B cell (primary cell): ENCODE results near the gene TMPRSS9. TPM values are rescaled to one million over a fixed set of nuclear protein-coding genes. Genes with fewer than 3 reads are reported as not detected.

ENCODE experiments used
- ATAC-seq: fragments of 200-7000 bp; cut with Tn5 transposase; one replicate; pipeline ENCODE4 v1.10.0; 2021; ENCODE audit warnings: low read depth, mild to moderate bottlenecking, moderate number of reproducible peaks, moderate library complexity
- CTCF ChIA-PET: fragments of 350-600 bp; sonication (Branson Sonifier 250); formaldehyde crosslinking; loops from one replicate; lab custom pipeline; 2021; ENCODE audit warnings: antibody characterized with exemption, inconsistent platforms; lab: Charles Lee
- POLR2A ChIA-PET: fragments of 350-600 bp; sonication (Branson Sonifier 250); formaldehyde crosslinking; loops from one replicate; lab custom pipeline; 2021; ENCODE audit warnings: antibody characterized with exemption; lab: Charles Lee
- DNase-seq: peaks from one replicate; pipeline ENCODE4 v3.0.0; 2013
- H2AFZ ChIP-seq: 2 replicates; pipeline ENCODE4 v1.6.1; 2012; ENCODE audit warnings: mild to moderate bottlenecking, low read depth, low read length; ENCODE audit not compliant: insufficient read depth, poor library complexity, severe bottlenecking
- H3K27ac ChIP-seq, 2 donors: 1 replicate in 1 of 2; 2 replicates in 1 of 2; pipeline ENCODE4 v1.5.1; 2012 to 2013; ENCODE audit warnings: low read length in 2 of 2, mild to moderate bottlenecking in 2 of 2, moderate library complexity in 1 of 2
- H3K27me3 ChIP-seq, 4 experiments: fragments of 200-600 bp in 1 of 4; sonication (generic) in 1 of 4; replicated peaks in 1 of 4; 1 replicate in 2 of 4; 2 replicates in 2 of 4; pipeline versions ENCODE4 v1.6.1 to v1.7.0; 2013 to 2016; ENCODE audit warnings: low read length in 3 of 4, mild to moderate bottlenecking in 2 of 4, mixed read lengths in 1 of 4, moderate library complexity in 1 of 4; ENCODE audit not compliant: insufficient read depth in 4 of 4, control insufficient read depth in 3 of 4; ENCODE audit errors: control extremely low read depth in 1 of 4
- H3K36me3 ChIP-seq, 2 experiments: replicated peaks in 1 of 2; 1 replicate in 1 of 2; 2 replicates in 1 of 2; pipeline versions ENCODE4 v1.6.1 to v1.7.1; 2013; ENCODE audit warnings: low read length in 1 of 2; ENCODE audit not compliant: insufficient read depth in 2 of 2, control insufficient read depth in 1 of 2; ENCODE audit errors: control extremely low read depth in 1 of 2, extremely low read depth in 1 of 2
- H3K4me1 ChIP-seq, 2 donors: fragments of 200-600 bp in 1 of 2; sonication (generic) in 1 of 2; 1 replicate in 1 of 2; 2 replicates in 1 of 2; pipeline versions ENCODE4 v1.5.1 to v1.6.1; 2013 to 2017; ENCODE audit warnings: low read length in 2 of 2; ENCODE audit not compliant: control insufficient read depth in 2 of 2, insufficient read depth in 2 of 2
- H3K4me2 ChIP-seq: replicated peaks from 2 replicates; pipeline ENCODE3; 2012; ENCODE audit warnings: mild to moderate bottlenecking, low read depth, low read length; ENCODE audit not compliant: poor library complexity, severe bottlenecking
- H3K4me3 ChIP-seq, 5 experiments: fragments of 200-600 bp in 1 of 5; sonication (generic) in 1 of 5; 1 replicate in 3 of 5; 2 replicates in 2 of 5; pipeline versions ENCODE4 v1.5.1 to v1.7.0; 2011 to 2016; ENCODE audit warnings: low read length in 4 of 5, mild to moderate bottlenecking in 4 of 5, low read depth in 2 of 5, control low read depth in 1 of 5, moderate library complexity in 1 of 5; ENCODE audit not compliant: insufficient read depth in 1 of 5; ENCODE audit errors: control extremely low read depth in 1 of 5, extremely low read depth in 1 of 5
- H3K79me2 ChIP-seq: fragments of 200-600 bp; sonication (generic); one replicate; pipeline ENCODE4 v1.6.0; 2016; ENCODE audit warnings: low read length; ENCODE audit not compliant: control insufficient read depth, insufficient read depth
- H3K9ac ChIP-seq: fragments of 200-600 bp; sonication (generic); 2 replicates; pipeline ENCODE4 v1.6.1; 2017; ENCODE audit warnings: mild to moderate bottlenecking, low read length, moderate library complexity
- H3K9me3 ChIP-seq, 3 donors: one replicate each; pipeline versions ENCODE4 v1.6.1 to v1.7.1; 2013; ENCODE audit warnings: low read length in 2 of 3; ENCODE audit not compliant: control insufficient read depth in 2 of 3, insufficient read depth in 1 of 3; ENCODE audit errors: control extremely low read depth in 1 of 3
- H4K20me1 ChIP-seq: 2 replicates; pipeline ENCODE4 v1.6.0; 2012; ENCODE audit warnings: mild to moderate bottlenecking, low read length; ENCODE audit not compliant: insufficient read depth, control insufficient read depth, poor library complexity, severe bottlenecking
- H3K27ac Mint-ChIP-seq: one replicate; pipeline ENCODE4 v1.8.0; 2021; ENCODE audit warnings: mixed read lengths
- H3K27me3 Mint-ChIP-seq: one replicate; pipeline ENCODE4 v1.8.0; 2021; ENCODE audit warnings: mixed read lengths
- H3K4me1 Mint-ChIP-seq: one replicate; pipeline ENCODE4 v1.8.0; 2021; ENCODE audit warnings: mixed read lengths
- H3K4me3 Mint-ChIP-seq: one replicate; pipeline ENCODE4 v1.8.0; 2021; ENCODE audit warnings: mixed read lengths
- H3K9me3 Mint-ChIP-seq: one replicate; pipeline ENCODE4 v1.8.0; 2022; ENCODE audit warnings: mixed read lengths; ENCODE audit not compliant: insufficient read depth
- EZH2 ChIP-seq: IDR thresholded peaks from 2 replicates; pipeline ENCODE4 v1.6.1; 2012; ENCODE audit warnings: borderline replicate concordance, low read depth, mild to moderate bottlenecking, moderate library complexity, low read length; ENCODE audit not compliant: insufficient read depth, poor library complexity, severe bottlenecking
- WGBS: methylation state at CpG from one replicate; pipeline ENCODE4 v1.1.5; 2013; ENCODE audit warnings: missing lambda C conversion rate; ENCODE audit not compliant: insufficient coverage; 5-methylcytosine and 5-hydroxymethylcytosine counted together
- intact Hi-C: fragments of 100-400 bp; cut with micrococcal nuclease; formaldehyde crosslinking; loops from one replicate; pipeline ENCODE4 v1.10.0; 2022
- polyA plus RNA-seq: library from polyadenylated mRNA; depleted of rRNA; stranded (reverse); fragments of >200 nt; gene quantifications from 2 replicates; pipeline ENCODE4 v1.2.3, GENCODE V29; 2012
- total RNA-seq, 2 donors: library from RNA; stranded (reverse); fragments of 120-200 nt in 1 of 2; gene quantifications; 1 replicate in 1 of 2; 2 replicates in 1 of 2; pipeline versions ENCODE4 v1.2.3 to v1.2.4, GENCODE V29; 2013 to 2022
- TF ChIP-seq, protein P1 (sequence below): fragments of 200-600 bp; IDR thresholded peaks from one replicate; pipeline ENCODE4 v1.8.0; 2022; ENCODE audit warnings: antibody characterized with exemption, mild to moderate bottlenecking

TMPRSS9 gene
- total and polyA plus RNA-seq, 2 donors (not counting 1 experiment from before 2014, with no cell fraction given) = not detected

DNA sequence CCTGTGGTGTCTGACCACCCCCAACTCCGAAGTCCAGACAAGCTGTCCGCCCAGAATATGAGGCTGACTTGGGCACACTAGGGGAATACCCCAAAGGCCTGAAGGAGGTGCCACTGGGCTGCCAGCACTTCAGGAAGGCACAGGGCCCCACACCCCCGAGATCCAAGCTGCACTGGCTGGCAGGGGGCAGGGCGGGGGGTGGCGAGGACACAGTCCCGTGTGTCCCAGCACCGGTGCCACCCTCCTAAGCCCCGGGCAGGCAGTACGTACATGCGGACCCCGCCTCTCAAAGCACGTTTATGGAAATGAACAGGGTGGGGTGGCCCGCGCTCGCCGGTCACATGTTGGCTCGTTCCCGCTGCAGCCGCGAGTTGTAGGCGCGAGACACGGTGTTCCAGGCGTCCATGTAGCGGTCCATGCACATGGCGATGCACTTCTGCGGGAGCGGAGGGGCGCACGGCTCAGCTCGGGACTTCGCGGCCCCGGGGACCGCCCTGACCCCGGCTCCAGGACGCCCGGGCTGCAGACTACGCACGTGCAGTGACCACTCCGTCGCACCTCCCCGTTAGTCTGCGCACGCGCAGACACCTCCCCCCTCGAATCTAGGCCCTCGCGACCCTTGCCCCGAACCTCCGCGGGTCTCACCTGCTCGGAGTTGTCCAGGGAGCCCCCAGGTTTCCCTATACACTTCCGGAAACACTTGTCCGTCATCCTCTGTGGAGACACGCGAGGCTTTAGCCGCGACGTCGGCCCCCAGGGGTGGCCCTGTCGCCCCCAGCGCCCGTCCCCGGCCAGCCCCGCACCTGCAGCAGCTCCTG is 66.8 kb downstream of the TMPRSS9 start:
- Histone ChIP-seq H3K4me2 (peak overlapping the region; percentile 97), H4K20me1 (peaks cover 28% of the 10 kb centered on the region), H2AFZ (peak overlapping the region; percentile 82), H3K4me1 (peaks cover 15 to 21% of the 10 kb centered on the region in 2 donors), H3K27me3 (no peaks in the 10 kb centered on the region), H3K9me3 (no peaks in the 10 kb centered on the region), H3K27ac (peak overlapping the region; percentile 20 to 80), H3K79me2 (peaks cover 30% of the 10 kb centered on the region), H3K36me3 (peaks cover 0 to 12% of the 10 kb centered on the region in 2 experiments), H3K9ac (peak overlapping the region; percentile 98), H3K4me3 (peak overlapping the region; percentile 57 to 90 (median 74))
- no peak for DNase-seq
- H3K27ac Mint-ChIP-seq = peak overlapping the region; percentile 98
- peaks cover 13% of the 10 kb centered on the region for H3K4me1 Mint-ChIP-seq
- TF ChIP-seq, protein P1, sequence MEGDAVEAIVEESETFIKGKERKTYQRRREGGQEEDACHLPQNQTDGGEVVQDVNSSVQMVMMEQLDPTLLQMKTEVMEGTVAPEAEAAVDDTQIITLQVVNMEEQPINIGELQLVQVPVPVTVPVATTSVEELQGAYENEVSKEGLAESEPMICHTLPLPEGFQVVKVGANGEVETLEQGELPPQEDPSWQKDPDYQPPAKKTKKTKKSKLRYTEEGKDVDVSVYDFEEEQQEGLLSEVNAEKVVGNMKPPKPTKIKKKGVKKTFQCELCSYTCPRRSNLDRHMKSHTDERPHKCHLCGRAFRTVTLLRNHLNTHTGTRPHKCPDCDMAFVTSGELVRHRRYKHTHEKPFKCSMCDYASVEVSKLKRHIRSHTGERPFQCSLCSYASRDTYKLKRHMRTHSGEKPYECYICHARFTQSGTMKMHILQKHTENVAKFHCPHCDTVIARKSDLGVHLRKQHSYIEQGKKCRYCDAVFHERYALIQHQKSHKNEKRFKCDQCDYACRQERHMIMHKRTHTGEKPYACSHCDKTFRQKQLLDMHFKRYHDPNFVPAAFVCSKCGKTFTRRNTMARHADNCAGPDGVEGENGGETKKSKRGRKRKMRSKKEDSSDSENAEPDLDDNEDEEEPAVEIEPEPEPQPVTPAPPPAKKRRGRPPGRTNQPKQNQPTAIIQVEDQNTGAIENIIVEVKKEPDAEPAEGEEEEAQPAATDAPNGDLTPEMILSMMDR = no peak
- no peak for TF ChIP-seq EZH2
- ATAC-seq = peak; percentile 5
- ChIA-PET CTCF (interaction anchor here (0.6 to 1.3 kb wide), 5 partner anchors 9 to 275 kb away, joined by 3 to 7 read pairs (median 3); partner anchors contain the start of genes AP3D1 and LMNB2), POLR2A (interaction anchor here (0.6 to 1.5 kb wide), 4 partner anchors 30 to 355 kb away, joined by 3 to 7 read pairs (median 4); partner anchors contain the start of gene LMNB2)
- no peaks in the 10 kb centered on the region for H3K9me3 Mint-ChIP-seq
- intact Hi-C loops = loop anchor here (1.0 to 5.0 kb wide), 5 partner anchors 30 to 615 kb away; partner anchors contain the start of genes AP3D1, ATP8B3, PLEKHJ1 and SF3A2
- no peaks in the 10 kb centered on the region for H3K27me3 Mint-ChIP-seq
- H3K4me3 Mint-ChIP-seq = peak overlapping the region; percentile 96
- WGBS = 5% methylated on average over 65 of the region's 66 CpGs
